ENCODE measurements around the gene CELF3.

CELF3 gene

GRCh38 chr1:151720974-151721787 lies 4.6 kb upstream of the CELF3 start, which contains the start of gene RIIAD1:
Gene RIIAD1, plus strand, starts transcription at chr1:151721522. Its CDS starts 15 bp downstream, at chr1:151721537.
- ATAC-seq: peak; percentile 83

GRCh38 chr1:151720554-151720953 lies 4.0 kb upstream of the CELF3 start:
- DNase-seq: no peak
- no peak for ATAC-seq

More at GRCh38 chr1:151720974-151721787, 4.6 kb upstream of the CELF3 start, which contains the start of gene RIIAD1:
- peak; percentile 37 for DNase-seq

GRCh38 chr1:151720125-151720524 lies 3.5 kb upstream of the CELF3 start:
- DNase-seq (no peak), ATAC-seq (no peak)

DNA sequence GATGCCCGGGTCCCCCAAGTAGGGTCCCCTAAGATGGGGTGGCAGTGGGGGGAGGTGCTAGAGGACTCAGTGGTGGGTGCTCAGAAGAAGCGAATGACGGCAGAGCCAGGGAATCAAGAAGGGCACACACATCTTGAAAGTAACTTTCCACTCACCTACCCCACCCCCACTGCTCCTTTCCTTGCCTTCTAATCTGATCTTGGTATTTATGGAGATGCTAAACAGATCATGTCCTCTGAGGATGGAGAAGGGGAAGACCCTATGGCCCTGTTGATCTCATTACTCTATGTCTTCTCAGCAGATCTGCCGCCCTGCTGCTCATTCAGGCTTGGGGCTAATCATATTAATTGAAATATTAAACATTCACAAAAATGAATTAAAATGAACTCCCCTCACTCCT lies 2.1 kb upstream of the CELF3 start:
- ATAC-seq (no peak), DNase-seq (no peak)

GRCh38 chr1:151718011-151718431 lies 1.4 kb upstream of the CELF3 start:
- DNase-seq (no peak), ATAC-seq (no peak)

DNA sequence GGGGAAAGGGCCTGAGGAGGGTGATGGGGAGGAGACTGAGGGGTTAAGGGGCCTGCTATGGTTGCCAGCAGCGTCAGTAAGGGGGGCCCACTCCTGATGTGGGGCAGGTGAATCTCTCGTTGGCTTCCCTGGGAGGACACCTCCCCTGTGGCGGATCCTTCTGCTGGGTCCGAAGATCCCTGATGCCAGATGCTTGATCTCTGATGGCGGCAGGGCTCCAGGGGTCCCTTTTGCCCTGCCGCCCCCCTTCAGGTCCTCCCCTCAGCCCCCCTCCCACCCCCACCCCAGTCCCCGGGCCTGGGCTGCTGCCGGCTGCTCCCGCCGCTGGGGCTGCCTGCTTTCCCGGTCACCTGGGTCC lies 219 bp downstream of the CELF3 start:
- DNase-seq: no peak
- ATAC-seq: no peak

DNA sequence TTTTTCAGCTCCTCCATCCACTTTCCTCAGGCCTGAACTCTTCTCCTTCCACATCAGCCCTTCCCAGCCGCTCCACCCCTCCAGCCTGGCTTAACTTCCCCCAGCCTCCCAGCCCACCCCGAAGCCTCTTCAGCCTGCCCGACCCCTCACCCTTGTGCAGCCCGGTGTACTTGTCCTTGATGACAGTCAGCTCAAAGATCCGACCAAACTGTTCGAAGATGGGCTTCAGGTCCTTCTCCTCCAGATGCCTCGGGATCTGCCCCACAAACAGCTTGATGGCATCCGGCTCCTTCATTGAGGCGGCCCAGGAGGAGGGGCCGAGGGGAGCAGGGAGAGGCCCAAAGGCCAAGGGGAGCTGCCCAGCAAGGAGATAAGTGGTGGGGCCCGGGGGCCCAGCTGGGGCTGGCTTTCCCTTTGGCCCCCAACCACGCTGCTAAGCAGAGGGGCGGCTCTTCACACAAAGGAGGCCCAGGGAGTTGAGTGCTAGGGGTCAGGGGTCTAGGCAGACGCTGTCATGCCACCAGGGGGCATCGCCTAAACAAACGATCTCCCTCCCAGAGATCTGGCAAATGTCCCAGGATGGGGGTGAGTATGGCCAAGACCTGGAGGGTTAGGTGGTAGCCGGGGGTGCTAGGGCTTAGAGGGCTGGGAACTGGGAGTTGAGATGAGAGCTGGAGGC lies 738 bp downstream of the CELF3 start:
- DNase-seq (peak; percentile 22), ATAC-seq (no peak)

DNA sequence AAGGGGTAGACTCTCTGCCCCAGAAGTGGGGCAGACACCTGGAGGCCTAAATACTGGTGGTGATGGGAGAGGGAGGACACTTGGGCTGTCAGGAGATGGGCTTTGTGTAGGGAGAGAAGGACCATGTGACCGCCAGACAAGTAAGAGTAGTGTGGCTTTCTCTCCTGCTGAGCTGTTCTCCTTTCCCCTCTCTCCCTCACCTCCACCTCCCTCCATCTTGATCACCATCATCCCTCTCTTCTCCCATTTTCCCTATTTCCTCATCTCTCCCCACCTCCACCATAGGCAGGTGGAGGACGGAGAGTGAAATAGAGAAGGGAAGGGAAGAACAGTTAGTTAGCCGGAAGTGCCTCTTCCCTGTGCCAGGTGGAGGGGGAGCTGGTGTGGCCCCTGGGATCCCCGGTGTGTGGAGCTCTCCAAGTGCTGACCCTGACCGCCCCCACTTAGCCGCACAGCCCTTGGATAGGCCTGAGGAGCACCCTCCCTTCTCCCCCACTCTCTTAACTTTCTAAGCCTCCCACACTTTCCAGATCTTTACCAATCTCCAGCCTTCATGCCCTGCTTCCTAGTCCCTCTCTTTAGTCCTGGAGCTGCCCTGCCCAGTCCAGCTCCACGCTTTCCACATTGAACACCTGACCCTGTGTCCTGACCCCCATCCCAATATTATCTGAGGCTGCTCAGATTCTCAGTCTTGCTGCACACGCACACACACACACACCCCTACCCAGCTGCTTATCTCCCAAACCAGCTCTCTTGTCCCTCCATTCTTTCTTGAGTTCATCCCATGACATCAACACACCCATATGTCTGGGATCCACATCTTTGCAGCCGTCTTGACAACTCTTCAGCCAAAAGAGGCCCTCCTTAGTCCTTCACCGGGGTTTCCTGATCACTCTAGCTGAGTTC lies 1.5 kb downstream of the CELF3 start:
- DNase-seq (no peak), ATAC-seq (no peak)

GRCh38 chr1:151713874-151714273 lies 2.7 kb downstream of the CELF3 start:
- DNase-seq: no peak

DNA sequence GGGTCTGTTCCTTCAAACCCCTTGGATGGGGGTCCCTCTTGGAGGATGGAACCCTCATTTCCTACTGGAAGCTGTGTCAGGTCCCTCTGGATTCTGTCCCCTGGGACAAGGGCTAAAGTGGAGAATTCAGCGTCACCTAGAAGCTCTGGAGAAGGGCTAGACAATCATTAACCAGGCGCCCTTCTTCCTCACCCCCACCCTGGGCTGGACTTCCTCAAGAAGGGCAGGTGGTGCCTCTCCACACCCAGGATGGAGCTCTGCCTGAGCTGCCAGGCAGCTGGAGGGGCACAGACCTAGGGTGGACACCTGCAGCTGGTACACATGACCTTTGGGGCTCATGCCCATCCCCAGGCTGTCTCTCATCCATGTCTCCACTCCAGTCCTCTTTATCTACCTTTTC lies 3.6 kb downstream of the CELF3 start:
- DNase-seq: no peak
- no peak for ATAC-seq

More at GRCh38 chr1:151713874-151714273, 2.7 kb downstream of the CELF3 start:
- no peak for ATAC-seq

GRCh38 chr1:151711951-151712350 lies 4.7 kb downstream of the CELF3 start:
- DNase-seq: no peak
- no peak for ATAC-seq

DNA sequence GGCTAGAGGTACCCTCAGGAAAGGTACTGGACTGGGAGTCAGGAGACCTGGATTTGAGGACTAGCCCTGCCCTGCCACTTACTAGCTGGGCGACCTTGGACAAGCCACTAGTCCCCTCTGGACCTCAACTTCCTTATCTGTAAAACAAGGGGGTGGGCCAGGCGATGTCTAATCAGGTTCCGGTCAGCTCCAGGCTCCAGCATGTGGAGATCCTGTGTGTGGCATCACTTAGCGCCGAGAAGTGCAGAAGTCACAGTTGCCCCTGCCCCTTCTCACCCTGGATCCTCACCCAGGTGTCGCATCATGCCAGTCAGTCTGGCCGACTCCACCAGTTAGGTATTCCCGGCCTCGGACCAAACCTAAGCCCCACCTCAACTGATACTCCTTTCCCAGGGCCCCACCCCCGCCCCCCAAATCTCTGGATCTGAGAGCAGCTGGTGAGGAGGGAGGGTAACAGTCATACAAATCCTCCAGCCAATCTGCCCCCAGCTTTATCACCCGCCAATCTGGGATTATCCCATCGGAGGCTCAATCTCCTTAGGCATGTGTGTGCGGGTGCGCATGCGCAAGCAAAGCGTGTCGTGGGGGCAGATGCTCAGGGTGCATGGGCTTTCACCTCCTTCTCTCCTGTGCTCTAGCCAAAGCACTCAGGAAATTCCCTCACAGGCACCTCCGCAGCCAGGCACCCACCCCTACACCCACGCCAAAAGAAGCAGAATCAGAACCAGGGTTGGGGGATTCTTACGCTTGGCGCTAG lies 5.4 kb downstream of the CELF3 start:
- DNase-seq (no peak), ATAC-seq (no peak)

- no peak for ATAC-seq
- DNase-seq: peak; percentile 45
These were observed 6.3 kb downstream of the CELF3 start for GRCh38 chr1:151710187-151710840.

- ATAC-seq (no peak), DNase-seq (no peak)
These were observed 7.7 kb downstream of the CELF3 start for GRCh38 chr1:151708891-151709290.

DNA sequence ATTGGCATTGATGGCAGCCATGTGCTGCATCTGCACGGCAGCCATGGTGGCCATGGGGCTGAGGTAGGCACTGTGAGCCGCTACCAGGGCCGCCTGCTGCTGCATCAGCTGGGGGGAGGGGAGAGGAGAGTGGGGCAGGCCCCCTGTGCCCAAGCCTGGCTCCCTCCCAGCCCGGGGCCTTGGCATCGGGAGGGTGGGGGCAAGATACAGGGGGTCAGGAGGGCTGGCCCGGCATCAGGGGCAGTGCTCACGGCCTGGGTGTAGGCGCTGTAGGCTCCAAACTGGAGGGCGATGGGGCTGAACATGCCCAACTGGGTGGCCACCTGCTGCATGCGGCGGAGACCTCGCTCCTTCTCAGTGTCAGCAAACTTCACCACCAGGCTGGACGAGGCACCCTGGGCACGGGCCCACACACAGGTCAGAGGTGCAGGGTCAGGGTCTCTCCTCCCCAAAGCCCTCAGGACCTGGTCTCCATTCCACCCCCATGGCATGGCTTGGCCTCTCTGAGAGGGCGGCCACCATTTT lies 9.0 kb downstream of the CELF3 start:
- ATAC-seq (no peak), DNase-seq (no peak)

- no peak for DNase-seq
- no peak for ATAC-seq
These were observed 9.9 kb downstream of the CELF3 start for GRCh38 chr1:151706464-151707415.

DNA sequence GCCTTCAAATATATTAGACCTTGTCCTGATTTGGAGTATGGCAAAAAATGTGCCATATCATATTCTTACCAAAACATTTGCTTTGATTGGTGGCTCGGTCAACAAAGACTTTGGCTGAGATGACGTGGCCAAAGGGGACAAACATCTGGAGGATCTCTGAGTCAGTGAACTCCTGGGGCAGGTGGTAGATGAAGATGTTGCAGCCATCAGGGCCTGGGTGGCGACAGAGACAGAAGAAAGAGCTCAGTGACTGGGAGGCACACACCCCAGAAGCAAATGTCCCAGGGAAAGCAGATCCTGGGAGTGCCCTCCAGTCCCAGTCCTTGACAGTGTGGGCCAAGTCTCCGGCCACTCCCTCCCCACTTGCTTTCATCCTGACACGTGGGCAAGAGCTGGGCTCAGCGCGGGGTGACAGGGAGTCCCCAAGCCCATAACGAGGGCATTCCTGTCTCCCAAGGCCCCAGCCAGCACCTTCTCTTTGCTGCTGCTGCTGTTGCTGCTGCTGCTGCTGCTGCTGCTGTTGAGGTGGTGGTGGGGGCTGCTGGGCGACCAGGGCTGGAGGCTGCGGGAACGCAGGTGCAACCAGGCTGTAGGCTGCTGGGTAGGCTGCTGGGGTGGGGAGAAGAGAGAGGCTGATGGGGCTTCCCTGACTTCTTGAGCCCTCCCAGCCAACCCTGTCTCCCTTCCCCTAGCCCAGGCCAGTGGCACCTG lies 10.7 kb downstream of the CELF3 start:
- ATAC-seq: no peak
- no peak for DNase-seq

GRCh38 chr1:151705146-151705545 lies 11.5 kb downstream of the CELF3 start:
- DNase-seq (no peak), ATAC-seq (no peak)

GRCh38 chr1:151704246-151704645 lies 12.4 kb downstream of the CELF3 start:
- no peak for ATAC-seq
- no peak for DNase-seq

Measured in stimulated activated naive CD8-positive, alpha-beta T cell treated with anti-CD3 and anti-CD28 coated beads, Interleukin-15, Interleukin-2, amounts not matched to agents 100 U/mL and 50 U/mL, for 24 hours (primary cell).